ENCODE data around the gene TMEM8B.

DNA sequence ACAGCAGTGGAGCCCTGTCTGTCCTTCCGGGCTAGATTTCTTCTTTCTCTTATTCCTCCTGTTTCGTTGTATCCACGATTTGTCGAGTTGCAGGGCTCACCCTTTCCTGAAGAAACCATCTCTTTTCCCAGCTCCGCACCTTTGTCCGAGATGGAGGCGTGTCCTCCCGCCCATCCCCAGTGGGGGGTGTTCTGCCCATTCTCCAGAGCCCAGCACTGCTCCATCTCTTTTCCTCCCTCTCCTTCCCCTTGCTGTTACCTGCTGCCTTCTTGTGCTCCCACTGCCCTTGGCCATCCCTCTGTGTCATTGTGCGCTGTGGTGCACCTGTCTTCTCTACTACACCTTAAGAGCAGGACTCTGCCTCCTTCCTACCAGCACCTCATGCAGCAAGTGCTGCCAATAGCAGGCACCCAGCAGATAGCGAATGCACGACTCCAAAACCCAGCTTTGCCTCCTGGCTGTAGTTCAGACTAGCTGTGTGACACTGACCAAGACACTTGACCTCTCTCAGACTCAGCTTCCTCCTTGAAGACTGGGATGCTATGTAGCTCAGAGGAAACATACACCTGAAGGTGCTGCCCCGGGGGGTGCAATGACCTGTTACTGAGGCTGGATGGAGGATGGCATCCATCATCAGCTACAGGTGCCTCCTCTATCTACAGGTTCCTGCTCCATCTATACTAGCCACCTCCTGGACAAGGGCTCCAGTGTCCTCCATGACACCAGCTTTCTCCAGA, 32.3 kb downstream of the TMEM8B start:
- TF ChIP-seq, protein P1, sequence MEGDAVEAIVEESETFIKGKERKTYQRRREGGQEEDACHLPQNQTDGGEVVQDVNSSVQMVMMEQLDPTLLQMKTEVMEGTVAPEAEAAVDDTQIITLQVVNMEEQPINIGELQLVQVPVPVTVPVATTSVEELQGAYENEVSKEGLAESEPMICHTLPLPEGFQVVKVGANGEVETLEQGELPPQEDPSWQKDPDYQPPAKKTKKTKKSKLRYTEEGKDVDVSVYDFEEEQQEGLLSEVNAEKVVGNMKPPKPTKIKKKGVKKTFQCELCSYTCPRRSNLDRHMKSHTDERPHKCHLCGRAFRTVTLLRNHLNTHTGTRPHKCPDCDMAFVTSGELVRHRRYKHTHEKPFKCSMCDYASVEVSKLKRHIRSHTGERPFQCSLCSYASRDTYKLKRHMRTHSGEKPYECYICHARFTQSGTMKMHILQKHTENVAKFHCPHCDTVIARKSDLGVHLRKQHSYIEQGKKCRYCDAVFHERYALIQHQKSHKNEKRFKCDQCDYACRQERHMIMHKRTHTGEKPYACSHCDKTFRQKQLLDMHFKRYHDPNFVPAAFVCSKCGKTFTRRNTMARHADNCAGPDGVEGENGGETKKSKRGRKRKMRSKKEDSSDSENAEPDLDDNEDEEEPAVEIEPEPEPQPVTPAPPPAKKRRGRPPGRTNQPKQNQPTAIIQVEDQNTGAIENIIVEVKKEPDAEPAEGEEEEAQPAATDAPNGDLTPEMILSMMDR (conservative IDR thresholded peaks at IDR 0.05 in 1 of 2, IDR thresholded peaks at IDR 0.05 in 1 of 2; ENCODE audit: extremely low read depth in 1 of 2, insufficient read depth in 1 of 2, low read depth in 1 of 2, low read length in 2 of 2) = no peak
- no peak for TF ChIP-seq EZH2 (IDR thresholded peaks at IDR 0.05; ENCODE audit: borderline replicate concordance, low read length)
